Esophagus (tissue), 2 donors: ENCODE measurements around the gene TAF6L. TPM values are rescaled to one million over a fixed set of nuclear protein-coding genes. Genes with fewer than 3 reads are reported as not detected.
"Not testable (repeated sequence)": the region's sequence is repeated elsewhere in the genome, so short reads cannot be mapped to it uniquely, and the experiment has no call there.

Source experiments
- H3K27ac ChIP-seq, 2 donors: one replicate each; pipeline ENCODE4 v1.5.1; 2013; ENCODE audit warnings: low read depth in 2 of 2, mild to moderate bottlenecking in 2 of 2, inconsistent platforms in 1 of 2, low read length in 1 of 2, moderate library complexity in 1 of 2
- H3K27me3 ChIP-seq, 2 donors: one replicate each; pipeline ENCODE4 v1.6.1; 2013; ENCODE audit warnings: low read length in 2 of 2, control low read depth in 1 of 2, mild to moderate bottlenecking in 1 of 2; ENCODE audit not compliant: insufficient read depth in 2 of 2, control insufficient read depth in 1 of 2
- H3K36me3 ChIP-seq, 2 donors: one replicate each; pipeline ENCODE4 v1.6.1; 2013; ENCODE audit warnings: low read length in 1 of 2; ENCODE audit not compliant: control insufficient read depth in 2 of 2, insufficient read depth in 2 of 2
- H3K4me1 ChIP-seq, 2 donors: one replicate each; pipeline ENCODE4 v1.6.1; 2013; ENCODE audit warnings: low read length in 1 of 2; ENCODE audit not compliant: control insufficient read depth in 2 of 2, insufficient read depth in 2 of 2
- H3K4me3 ChIP-seq, 2 donors: one replicate each; pipeline ENCODE4 v1.5.1; 2013; ENCODE audit warnings: low read length in 2 of 2, mild to moderate bottlenecking in 2 of 2, low read depth in 1 of 2, moderate library complexity in 1 of 2
- H3K9me3 ChIP-seq, 2 donors: one replicate each; pipeline ENCODE4 v1.6.1; 2013; ENCODE audit warnings: mild to moderate bottlenecking in 2 of 2, low read depth in 1 of 2, low read length in 1 of 2, moderate library complexity in 1 of 2; ENCODE audit not compliant: control insufficient read depth in 2 of 2, insufficient read depth in 1 of 2
- WGBS, 2 donors: extraction: QIAGEN DNeasy Blood & Tissue Kit; methylation state at CpG; one replicate each; pipeline ENCODE4 v1.1.7; 2013; 5-methylcytosine and 5-hydroxymethylcytosine counted together
- polyA plus RNA-seq, 2 donors: library from polyadenylated mRNA; stranded (reverse); fragments of 200-250 nt; gene quantifications; one replicate each; pipeline ENCODE4 v1.2.3, GENCODE V29; 2013
- donor health status: healthy with polysubstance abuse.
- donor health status: Bipolar disorder and iron deficiency.

Gene TAF6L
- polyA plus RNA-seq, 2 donors = 17.0 to 21.6 TPM

DNA sequence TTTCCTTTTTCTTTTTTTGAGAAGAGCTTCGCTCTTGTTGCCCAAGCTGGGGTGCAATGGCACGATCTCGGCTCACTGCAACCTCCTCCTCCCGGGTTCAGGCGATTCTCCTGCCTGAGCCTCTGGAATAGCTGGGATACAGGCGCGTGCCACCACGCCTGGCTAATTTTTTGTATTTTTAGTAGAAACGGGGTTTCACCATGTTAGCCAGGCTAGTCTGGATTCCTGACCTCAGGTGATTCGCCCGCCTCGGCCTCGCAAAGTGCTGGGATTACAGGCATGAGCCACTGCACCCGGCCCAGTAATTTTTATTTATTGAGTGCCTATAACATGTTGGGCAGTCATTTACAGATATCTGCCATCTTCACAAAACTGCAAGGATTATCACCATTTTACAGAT is 41.1 kb upstream of the TAF6L start:
- H3K9me3 ChIP-seq, H3K27me3 ChIP-seq, H3K4me1 ChIP-seq, H3K36me3 ChIP-seq: not testable (repeated sequence)
- Histone ChIP-seq H3K4me3 (peak overlapping the region in 1 of 2 donors; percentile 88), H3K27ac (peak overlapping the region; percentile 7 to 52)
- WGBS, 2 donors = 50 to 74% methylated on average over 14 of the region's 14 CpGs

GRCh38 chr11:62732830-62733229 is 38.4 kb upstream of the TAF6L start:
- peaks cover 3 to 5% of the 10 kb centered on the region in 2 donors for H3K36me3 ChIP-seq
- H3K27ac ChIP-seq = no peak overlapping the region
- H3K4me1 ChIP-seq = no peaks in the 10 kb centered on the region
- no peak overlapping the region for H3K4me3 ChIP-seq
- WGBS, 2 donors = 72 to 76% methylated on average over 2 of the region's 2 CpGs
- H3K9me3 ChIP-seq = no peaks in the 10 kb centered on the region
- H3K27me3 ChIP-seq = no peaks in the 10 kb centered on the region

DNA sequence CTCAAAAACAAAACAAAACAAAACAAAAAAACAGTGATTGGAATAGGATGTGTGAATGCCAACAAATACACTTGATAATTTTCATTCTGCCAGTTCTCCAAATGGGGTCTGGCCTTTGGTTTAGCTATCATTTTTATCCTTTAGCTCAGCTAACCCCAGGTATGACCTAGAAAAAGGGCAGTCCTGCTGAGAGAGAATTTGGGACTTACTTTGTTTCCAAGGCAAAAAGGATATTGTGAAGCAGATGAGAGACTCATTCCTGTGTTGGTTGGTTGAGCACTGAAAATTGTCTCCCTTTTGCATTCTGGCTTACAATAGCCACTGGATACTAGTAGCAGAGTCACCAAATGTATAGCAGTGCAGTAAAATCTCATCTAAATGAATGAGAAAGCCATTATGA is 34.0 kb upstream of the TAF6L start:
- Histone ChIP-seq H3K36me3 (peaks cover 3 to 8% of the 10 kb centered on the region in 2 donors), H3K9me3 (no peaks in the 10 kb centered on the region), H3K4me3 (no peak overlapping the region), H3K27me3 (no peaks in the 10 kb centered on the region), H3K4me1 (no peaks in the 10 kb centered on the region), H3K27ac (no peak overlapping the region)

- H3K4me1 ChIP-seq = peaks cover 0 to 3% of the 10 kb centered on the region in 2 donors
- peaks cover 0 to 6% of the 10 kb centered on the region in 2 donors for H3K36me3 ChIP-seq
- no peaks in the 10 kb centered on the region for H3K27me3 ChIP-seq
- H3K4me3 ChIP-seq = no peak overlapping the region
- WGBS, 2 donors = 59 to 60% methylated on average over 9 of the region's 9 CpGs
- H3K9me3 ChIP-seq = no peaks in the 10 kb centered on the region
- H3K27ac ChIP-seq = no peak overlapping the region
Observed at GRCh38 chr11:62747475-62748160, 23.6 kb upstream of the TAF6L start.

GRCh38 chr11:62749931-62750330 is 21.3 kb upstream of the TAF6L start:
- not testable (repeated sequence) for H3K27me3 ChIP-seq, H3K27ac ChIP-seq, H3K9me3 ChIP-seq, H3K4me3 ChIP-seq, H3K4me1 ChIP-seq, H3K36me3 ChIP-seq
- WGBS, 2 donors = 92 to 96% methylated on average over 5 of the region's 5 CpGs

DNA sequence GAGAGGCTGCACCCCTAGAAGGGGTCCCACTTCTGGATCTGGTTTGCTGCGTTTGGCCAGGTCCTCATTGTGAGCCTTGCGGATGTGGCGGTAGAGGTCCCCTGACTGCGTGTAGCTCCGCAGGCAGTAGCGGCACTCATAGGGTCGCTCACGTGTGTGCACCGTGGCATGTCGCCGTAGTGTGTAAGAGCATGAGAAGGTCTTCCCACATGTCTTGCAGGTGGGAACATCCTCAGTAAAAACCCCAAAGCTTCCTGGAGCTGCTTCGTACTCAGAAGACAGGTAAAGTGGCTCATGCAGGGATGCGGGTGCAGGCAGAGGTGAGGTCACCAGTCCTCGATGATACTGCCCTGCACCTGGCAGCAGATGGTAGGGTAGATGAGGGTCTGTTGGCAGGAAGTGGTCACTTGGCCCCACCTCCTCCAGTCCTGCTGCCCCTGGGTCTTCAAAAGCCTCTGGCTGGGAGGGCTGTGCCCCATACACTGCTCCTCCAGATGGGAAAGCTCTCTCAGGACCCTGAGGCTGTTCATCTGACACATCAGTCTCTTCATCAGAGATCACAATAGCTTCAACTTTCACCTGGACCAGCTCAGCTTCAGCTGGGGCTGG is 18.9 kb upstream of the TAF6L start:
- H3K4me3 ChIP-seq = no peak overlapping the region
- peaks cover 7 to 10% of the 10 kb centered on the region in 2 donors for H3K4me1 ChIP-seq
- no peaks in the 10 kb centered on the region for H3K9me3 ChIP-seq
- H3K27ac ChIP-seq = no peak overlapping the region
- 94 to 97% methylated on average over 14 of the region's 14 CpGs for WGBS, 2 donors
- H3K36me3 ChIP-seq = peaks cover 0 to 6% of the 10 kb centered on the region in 2 donors
- H3K27me3 ChIP-seq = no peaks in the 10 kb centered on the region

DNA sequence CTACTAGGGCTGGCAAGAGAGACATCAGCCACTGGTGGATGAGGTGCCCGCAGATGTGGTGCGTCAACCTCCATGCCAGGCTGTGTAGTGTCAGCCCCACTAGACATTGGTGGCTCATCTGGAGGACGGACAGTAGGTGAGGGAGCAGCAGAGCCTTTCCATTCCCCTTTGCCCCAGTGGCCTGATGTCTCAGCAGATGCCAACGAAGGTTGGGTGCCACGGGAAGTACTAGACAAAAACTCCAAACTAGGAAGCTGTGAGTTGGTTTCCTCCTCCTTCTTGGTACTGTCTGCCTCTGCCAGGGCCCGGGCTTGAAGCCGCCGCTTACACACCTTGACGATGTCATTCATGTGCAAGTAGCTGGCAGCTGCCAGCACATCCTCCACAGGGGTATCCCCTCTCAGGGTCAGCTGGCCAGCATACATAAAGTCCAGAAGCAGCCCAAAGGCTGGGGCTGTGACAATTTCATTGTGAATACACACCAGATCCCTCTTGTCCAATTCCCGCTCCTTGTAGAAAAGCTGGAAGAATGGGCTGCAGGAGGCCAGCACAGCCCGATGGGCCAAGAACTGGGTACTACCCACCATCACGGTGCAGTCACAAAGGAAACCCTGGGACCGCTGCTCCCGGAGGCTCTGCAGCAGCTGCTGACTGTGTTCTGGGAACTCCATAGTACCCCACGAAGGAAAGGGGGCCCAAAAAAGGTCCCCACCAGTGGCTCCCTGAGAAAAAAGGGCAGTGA is 18.0 kb upstream of the TAF6L start:
- H3K9me3 ChIP-seq = no peaks in the 10 kb centered on the region
- WGBS, 2 donors = 74 to 80% methylated on average over 15 of the region's 15 CpGs
- no peaks in the 10 kb centered on the region for H3K27me3 ChIP-seq
- H3K27ac ChIP-seq = peak overlapping the region; percentile 88 to 100
- peak overlapping the region; percentile 41 to 84 for H3K4me3 ChIP-seq
- peaks cover 0 to 6% of the 10 kb centered on the region in 2 donors for H3K36me3 ChIP-seq
- peaks cover 7 to 10% of the 10 kb centered on the region in 2 donors for H3K4me1 ChIP-seq

DNA sequence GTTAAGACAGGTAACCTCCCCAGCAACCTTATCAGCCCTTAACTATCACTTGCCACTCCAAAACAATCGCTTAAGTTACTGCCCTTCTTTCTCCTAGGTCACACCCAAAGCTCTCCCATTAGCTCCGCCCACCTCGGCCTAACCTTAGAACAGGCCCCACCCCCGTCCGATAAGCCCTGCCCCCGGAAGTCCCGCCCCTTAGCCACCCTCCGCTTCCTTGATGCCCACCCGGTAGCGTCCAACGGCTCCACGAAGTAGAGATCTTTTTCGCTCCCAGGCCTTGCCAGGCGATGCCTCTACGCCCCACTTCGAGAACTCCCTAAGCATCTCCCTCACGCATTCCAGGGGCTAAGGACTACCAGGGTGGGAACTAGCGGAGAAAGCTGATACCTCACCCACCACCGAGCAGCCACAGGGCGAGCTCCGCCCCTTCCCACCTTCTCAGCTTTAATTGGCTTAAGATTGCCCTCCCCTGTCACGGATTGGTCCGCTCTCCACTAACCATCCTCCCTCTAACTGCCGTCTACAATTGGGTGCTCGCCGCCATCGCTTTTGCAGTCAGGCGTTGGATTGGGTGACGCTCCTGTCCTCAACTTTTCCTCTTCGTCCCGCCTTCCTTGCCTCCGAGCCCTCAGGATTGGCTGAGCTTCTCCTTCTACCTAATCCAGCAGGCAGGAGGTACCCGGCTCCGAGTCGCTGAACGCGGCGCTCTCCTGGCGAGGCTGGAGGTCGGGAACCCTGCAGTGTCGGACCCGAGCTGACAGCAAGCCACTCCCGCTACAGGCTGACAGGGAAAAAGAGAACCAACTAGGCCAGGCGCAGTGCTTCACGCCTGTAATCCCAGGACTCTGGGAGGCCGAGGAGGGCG is 17.2 kb upstream of the TAF6L start, which contains the start of gene ZBTB3:
ZBTB3 (minus strand) TSS at position 425 of the 868 bp plus-strand sequence. CDS start 496 bp downstream, outside the sequence.
- peaks cover 0 to 6% of the 10 kb centered on the region in 2 donors for H3K36me3 ChIP-seq
- H3K27ac ChIP-seq = peak within 1 kb of the TSS; percentile 88 to 100
- H3K4me1 ChIP-seq = peaks cover 7 to 10% of the 10 kb centered on the region in 2 donors
- WGBS, 2 donors = 0 to 1% methylated on average over 47 of the region's 47 CpGs
- H3K27me3 ChIP-seq = no peaks in the 10 kb centered on the region
- H3K4me3 ChIP-seq = peak within 1 kb of the TSS; percentile 71 to 84
- no peaks in the 10 kb centered on the region for H3K9me3 ChIP-seq

- WGBS, 2 donors = 75 to 84% methylated on average over 10 of the region's 10 CpGs
- H3K27ac ChIP-seq = no peak overlapping the region
- no peak overlapping the region for H3K4me3 ChIP-seq
Observed at GRCh38 chr11:62755086-62755615, 16.0 kb upstream of the TAF6L start.

More at GRCh38 chr11:62755086-62755615, 16.0 kb upstream of the TAF6L start:
- no peaks in the 10 kb centered on the region for H3K9me3 ChIP-seq
- peaks cover 7 to 10% of the 10 kb centered on the region in 2 donors for H3K4me1 ChIP-seq
- peaks cover 0 to 6% of the 10 kb centered on the region in 2 donors for H3K36me3 ChIP-seq
- no peaks in the 10 kb centered on the region for H3K27me3 ChIP-seq
